ENCODE results near the gene FBXW5.
A peak's percentile ranks its signal among the peaks of the same experiment; 100 is the strongest.

Gene FBXW5

DNA sequence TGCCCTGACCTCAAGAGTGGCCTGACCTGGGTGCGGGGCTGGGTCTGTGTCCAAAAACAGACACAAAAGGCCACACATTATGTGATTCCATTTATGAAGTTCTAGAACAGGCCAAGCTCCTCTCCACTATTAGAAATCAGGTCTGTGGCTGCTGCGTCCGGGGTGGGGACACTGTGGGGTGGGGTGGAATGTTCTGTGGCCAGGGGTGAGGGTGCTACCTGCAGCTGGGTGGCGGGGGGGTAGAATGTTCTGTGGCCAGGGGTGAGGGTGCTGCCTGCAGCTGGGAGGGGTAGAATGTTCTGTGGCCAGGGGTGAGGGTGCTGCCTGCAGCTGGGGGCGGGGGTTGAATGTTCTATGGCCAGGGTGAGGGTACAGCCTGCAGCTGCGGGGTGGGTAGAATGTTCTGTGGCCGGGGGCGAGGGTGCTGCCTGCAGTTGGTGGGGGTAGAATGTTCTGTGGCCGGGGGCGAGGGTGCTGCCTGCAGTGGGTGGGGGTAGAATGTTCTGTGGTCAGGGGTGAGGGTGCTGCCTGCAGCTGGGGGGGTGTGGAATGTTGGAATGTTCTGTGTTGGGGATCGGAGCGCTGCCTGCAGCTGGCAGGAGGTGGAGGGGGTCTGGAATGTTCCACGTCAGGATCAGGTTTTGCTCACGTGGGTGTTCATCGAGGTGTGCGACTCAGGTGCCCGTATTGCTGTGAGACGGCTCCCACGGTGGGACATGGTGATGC lies 15.8 kb upstream of the FBXW5 start:
- DNase-seq, result no peak

DNA sequence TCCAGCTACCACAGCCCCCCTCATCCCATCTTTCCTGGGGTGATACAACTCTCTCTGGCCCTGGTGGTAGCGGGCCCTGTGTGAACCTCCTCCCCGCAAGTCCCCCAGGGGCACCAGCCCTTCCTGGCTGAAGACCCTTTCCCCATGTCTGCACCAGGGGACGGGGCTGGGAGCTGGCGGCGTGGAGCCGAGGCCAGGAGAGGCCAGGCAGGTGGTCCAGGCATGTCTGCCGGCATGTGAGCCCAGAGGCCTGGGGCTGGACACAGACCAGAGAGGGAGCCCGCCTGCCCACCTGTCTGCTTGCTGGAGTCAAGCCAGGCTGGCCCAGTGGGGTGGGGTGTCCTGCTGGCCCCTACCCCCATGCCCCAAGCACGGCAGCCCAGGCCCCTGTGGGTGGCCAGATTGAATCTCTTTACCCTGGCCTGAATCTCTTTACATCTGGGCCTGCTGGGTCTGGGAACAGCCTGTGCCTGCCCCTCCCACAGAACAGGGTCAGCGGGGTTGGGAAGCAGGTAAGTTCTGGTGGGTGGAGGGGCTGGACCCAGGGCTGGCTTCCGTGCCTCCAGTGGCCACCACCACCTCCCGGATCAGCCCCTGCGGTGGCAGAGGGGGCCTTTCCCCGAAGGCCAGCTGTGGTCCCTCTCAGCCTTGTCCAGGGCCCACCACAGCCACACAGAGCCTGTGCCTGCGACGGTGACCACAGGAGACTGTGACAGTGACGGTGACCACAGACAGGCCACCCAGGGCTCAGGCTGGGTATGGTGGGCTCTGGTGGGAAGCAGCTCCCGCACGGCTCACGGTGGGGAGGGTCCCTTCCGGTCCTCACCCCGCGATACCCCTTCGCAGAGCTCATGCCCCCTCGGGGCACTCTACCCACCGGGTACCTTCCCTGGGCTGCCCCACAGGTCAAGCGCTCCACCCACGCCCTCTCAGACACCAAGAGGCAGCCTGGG lies 14.6 kb upstream of the FBXW5 start:
- DNase-seq, result no peak

DNA sequence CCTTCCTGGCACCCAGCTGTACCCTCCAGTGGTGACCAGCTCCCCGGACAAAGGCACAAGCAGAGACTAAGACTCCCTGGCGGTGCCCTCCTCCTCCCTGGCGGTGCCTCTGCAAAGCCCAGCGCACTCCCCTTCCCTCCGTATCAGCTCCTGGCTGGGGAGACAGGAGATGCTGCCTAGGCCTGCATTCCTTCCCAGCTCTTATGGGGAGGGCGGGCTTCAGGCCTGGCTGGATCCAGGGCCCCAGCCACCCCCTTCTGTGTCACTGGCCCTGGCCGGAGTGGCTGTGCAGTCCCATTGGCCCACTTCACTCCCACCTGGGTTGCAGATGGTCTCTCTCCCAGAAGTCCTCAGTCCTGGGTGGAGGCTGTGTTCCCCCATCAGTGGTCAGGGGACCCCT lies 13.9 kb upstream of the FBXW5 start:
- no peak for DNase-seq

DNA sequence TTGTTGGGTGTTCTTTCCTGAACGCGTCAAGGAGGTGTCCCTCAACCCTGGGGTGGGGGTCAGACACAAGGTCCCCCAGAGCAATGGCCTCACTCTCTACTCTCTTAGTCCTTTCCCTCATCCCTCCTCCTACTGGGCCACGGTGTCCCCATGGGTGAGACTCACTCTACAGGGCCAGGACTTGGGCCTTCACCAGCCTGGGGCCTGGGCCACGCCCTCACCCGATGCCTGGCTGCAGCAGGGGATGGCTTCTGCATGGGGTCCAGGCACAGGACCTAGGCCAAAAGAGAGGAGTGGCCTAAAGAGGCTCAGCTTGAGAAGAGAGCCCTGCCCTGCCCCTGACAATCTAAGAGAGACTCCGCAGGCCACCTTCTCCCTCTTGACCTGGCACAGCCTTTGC lies 13.4 kb upstream of the FBXW5 start:
- no peak for DNase-seq

DNA sequence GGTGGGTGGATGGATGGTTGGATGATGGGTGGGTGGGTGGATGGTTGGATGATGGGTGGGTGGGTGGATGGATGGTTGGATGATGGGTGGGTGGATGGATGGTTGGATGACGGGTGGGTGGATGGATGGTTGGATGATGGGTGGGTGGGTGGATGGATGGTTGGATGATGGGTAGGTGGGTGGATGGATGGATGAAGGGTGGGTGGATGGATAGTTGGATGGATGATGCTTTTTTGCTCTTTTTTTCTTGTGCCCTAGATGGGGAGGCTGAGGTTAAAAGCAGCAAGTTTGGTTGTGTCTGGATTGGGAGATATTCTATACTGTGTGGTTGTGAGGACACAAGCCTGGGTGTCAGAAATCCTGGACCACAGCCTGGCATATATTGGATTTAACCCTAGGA lies 12.9 kb upstream of the FBXW5 start:
- DNase-seq, result no peak

DNA sequence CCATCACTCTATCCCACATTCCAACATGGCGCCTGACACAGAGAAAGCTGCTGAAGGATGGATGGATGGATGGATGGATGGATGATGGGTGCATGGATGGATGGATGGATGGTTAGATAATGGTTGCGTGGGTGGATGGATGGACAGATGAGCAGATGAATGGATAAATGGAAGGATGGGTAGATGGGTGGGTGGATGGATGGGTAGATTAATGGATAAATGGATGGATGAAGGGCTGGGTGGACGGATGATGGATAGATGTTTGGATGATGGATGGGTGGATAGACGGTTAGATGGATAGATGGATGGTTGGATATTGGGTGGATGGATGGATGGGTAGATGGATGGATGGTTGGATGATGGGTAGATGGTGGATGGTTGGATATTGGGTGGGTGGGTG lies 12.1 kb upstream of the FBXW5 start:
- DNase-seq, result no peak

DNA sequence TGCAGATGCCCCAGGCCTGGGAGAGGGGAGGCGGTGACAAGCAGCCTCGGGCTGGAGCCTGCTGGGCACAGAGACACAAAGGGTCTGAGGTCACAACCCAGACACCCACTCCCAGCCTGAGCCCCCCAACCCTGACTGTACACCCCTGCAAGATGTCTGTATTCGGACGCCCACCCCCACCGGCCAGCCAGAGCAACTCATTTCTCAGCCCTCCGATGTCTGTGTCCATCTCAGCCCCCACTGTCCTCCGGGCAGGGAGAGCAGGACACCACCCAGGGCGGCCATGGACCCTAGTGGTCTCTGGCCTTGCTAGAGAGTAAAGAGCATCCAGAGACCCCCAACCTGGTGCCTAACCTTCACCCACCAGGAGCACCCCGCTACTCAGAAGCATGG lies 11.4 kb upstream of the FBXW5 start:
- no peak for DNase-seq

DNA sequence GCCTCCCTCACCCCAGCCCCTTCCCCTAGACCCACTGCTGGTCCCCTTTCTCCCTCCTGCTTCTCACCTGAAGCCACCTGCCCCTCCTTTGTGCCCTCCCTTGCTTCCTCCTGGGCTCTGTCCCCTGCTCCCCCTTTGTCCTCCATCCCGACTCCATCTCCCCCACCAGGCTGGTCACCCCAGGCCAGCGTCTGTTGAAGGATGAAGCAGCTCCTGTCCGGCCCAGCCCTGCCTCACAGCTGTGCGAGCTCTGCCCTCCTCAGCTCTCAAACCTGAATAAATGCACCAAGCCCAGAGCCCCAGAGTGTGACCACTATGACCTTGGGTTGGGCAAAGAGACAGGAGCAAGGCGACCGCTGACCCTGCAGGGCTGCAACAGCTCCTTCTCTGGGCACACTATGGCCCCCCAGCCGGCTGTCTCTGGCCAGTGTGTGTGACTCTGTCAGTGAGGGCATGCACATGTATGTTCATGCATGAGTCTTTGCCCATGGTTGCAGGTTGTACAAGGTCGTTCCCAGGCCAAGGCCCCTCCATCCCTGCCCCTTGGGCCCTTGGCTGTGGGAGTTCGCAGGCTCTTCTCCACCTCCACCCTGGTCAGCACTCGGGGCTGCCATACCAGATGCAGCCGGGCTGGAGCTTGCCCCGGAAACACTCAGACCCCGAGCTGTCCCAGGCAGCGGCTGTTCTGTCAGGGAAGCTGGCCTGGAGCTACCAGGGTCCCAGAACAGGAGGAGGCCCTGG lies 10.8 kb upstream of the FBXW5 start:
- DNase-seq, result no peak

DNA sequence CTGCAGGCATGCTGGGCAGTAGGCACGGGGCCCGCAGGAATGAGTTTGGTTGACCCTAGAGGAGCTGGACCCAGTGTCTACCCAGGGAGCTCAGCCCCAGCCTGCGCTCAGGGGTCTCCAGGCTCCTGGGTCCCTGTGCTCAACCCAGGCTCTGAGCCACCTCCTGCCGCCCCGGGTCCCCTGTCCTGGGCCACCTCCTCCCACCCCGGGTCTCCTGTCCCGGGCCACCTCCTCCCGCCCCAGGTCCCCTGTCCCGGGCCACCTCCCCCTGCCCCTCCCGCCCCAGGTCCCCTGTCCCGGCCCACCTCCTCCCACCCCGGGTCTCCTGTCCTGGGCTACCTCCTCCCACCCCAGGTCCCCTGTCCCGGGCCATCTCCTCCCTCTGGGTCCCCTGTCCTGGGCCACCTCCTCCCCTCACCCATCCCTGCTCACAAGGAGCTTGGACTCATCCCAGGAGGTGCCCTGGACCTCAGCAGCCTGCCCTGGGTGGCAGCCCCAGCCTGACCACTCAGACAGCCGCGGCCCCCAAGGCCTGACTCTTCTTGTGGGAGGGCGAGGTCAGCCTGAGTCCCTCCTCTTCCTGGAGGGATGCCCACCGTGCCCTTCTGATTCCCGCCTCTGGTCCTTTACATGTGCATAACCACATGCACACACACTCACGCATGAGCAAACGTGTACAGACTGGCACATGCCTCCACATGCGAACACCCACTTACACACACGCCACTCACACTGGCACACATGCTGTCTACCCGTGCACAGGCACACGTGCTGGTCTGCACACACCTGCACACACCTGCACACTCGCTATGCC lies 9.9 kb upstream of the FBXW5 start:
- DNase-seq, result no peak

DNA sequence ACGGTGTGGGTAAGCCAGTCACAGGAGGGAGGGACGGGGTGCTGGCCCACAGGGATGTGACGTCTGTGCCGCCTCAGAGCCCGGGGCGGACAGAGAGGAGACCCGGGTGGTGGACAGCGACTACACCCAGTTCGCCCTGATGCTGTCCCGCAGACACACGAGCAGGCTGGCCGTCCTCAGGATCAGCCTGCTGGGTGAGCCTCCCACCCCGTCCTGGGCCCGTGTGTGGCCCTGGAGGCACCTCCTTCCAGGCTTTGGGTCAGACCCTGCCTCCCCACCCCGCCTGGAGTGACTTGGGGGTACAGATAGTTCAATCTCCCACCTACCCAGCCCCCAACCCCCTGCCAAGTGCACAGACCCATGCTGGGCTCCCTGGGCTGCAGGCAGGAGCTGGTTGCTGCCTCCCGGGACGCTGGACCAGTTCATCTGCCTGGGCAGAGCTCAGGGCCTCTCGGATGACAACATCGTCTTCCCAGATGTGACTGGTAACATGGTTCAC lies 9.3 kb upstream of the FBXW5 start:
- no peak for DNase-seq

DNA sequence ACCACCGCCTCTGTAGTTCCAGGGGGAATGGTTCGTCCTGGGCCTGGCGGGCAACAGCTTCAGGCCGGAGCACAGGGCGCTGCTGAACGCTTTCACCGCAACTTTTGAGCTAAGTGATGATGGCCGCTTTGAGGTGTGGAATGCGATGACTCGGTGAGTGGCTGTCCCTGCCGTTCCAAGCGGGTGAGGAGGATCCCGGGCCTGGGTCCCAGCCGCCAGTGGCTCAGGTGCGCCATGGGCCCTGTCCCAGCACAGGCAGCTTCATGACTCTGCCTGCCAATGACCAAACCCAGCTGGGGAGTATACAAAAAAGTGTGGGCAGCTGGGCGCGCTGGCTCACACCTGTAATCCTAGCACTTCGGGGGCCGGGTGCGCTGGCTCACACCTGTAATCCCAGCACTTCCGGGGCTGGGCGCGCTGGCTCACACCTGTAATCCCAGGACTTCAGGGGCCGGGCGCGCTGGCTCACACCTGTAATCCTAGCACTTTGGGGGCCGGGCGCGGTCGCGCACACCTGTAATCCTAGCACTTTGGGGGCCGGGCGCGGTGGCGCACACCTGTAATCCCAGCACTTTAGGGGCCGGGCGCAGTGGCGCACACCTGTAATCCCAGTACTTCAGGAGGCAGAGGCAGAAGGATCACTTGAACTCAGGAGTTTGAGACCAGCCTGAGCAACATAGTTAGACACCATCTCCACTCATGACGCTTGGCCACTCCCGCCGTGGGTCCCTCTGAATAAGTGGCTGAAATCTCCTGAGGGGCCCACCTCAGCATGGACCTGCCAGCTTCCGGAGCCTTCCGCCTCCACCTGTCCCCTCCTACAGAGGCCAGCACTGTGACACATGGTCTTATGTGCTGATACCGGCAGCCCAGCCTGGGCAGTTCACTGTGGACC lies 8.6 kb upstream of the FBXW5 start:
- DNase-seq, result no peak

DNA sequence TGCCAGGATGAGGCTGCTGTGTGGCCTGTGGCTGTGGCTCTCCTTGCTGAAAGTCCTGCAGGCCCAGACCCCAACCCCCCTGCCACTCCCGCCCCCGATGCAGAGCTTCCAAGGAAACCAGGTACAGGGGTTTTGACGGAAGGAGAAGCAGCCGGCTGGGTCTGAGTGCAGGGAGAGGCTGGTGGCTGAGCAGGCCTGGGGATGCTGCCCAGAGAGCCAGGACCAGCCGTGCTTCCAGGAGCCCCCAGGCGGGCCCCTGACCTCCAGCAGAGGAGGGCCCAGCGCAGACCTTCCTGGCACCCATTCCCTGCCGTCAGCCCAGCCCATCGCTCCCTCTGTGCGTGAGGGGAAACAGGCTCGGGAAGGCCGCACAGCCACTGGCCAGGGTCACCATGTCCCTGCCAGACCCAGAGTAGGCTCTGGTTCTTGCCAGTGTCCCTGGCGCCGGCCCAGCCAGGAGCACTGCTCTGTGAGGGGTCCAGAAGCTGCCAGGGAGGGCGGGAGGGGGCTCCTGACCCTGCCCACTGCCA lies 7.8 kb upstream of the FBXW5 start:
- DNase-seq, result no peak

DNA sequence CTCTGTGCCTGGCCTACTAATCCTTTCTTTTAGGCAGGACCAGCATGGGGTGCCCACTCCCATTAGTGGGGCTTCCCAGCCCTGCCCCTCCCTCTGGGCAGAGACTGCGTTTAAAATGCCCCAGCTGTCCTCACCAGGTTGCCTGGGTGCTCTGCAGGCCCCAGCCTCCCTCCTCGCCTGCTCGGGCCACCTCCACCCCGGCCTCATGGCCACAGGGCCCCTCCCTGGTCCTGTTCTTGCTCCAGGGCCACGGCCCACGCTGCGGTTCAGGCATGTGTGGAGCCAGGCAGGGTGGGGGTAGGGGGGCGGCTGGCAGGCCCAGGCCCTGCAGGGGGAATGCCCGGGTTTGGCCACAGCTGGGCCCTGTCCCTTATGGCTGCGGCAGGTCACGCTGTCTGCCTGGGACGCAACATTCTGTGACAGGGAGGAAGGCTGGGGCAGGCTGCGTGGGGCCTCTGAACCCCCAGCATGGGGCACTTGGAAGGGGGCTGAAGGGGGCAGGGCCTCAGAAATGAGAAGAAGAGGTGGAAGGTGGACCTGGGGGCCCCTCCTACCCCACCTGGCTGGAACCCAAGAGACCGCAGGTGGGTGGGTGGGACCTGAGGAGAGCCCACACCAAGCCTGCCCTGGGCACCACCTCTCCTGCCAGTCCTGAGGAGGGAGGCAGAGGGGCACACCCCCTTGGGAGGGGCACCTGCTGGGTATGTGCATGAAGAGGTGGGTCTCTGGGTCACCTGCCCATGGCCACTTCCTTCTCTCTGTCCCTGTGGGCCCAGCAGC lies 7.2 kb upstream of the FBXW5 start, which contains the start of gene LCN12:
TSS of gene LCN12 (plus strand) at position 733 of the 780 bp plus-strand sequence. CDS start 55 bp downstream, outside the sequence.
- no peak for DNase-seq

DNA sequence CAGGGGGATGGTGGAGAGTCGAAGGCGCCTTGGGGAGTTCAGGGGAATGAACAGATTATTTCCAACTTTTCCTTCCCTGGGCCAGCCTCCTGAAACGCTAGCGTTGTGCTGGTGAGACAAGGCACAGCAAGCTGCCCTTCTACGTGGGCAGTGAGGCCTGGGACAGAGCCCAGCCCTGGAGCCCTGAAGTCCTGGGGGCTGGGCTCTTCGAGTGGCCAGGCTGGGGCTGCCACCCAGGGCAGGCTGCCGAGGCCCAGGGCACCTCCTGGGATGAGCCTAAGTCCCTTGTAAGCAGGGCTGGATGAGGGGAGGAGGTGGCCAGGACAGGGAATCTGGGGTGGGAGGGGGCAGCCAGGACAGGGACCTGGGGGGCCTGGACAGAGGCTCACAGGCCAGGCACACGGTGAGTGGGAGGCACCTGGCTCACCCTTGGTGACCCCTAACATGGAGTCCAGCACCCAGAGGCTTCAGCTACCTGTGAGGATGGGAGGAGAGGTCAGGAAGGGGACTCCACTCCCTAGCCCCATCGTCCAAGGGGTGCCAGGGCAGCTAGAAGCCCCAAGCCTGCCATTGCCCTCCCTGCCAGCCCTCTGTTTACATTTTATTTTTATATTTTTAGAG lies 6.2 kb upstream of the FBXW5 start:
- DNase-seq, result no peak

DNA sequence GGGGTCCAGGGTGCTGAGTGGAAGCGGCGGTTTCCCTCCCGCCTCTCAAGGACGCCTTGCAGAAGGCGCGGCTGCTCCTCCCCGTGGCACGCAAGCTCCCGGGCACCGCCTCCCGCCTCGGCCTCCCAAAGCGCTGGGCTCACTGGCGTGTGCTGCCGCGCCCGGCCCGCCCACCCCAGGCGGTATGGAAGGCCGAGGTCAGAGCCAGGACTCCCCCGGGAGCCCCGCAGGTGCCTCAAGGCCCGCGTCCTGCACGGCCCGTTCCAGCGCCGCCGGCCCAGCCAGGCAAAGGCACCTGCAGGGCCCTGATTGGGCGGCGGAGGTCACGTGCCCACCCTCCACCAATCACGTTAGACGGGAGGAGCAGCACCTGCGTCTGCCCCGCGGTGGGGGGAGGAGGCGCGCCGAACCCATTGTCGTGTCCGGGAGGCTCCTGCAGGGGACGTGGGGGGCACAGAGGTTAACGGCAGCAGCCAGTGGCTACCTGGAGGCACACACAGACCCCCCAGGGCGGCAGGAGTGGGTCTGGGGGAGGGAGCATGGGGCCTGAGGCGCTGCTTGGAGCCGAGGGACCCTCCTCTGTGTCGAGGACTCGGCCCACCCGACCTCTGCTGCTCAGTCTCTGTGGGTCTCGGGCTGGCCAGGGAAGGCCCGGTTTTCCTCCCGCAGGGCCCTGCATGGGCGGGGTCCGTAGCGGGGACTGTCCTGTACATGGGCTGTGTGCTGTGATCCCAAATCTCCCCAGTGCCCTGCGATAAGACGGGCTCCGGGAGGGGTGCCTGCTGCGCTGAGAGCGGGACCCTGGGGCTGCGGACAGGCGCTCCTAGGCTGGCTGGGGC lies 5.5 kb upstream of the FBXW5 start:
- peak; percentile 84 for DNase-seq

DNA sequence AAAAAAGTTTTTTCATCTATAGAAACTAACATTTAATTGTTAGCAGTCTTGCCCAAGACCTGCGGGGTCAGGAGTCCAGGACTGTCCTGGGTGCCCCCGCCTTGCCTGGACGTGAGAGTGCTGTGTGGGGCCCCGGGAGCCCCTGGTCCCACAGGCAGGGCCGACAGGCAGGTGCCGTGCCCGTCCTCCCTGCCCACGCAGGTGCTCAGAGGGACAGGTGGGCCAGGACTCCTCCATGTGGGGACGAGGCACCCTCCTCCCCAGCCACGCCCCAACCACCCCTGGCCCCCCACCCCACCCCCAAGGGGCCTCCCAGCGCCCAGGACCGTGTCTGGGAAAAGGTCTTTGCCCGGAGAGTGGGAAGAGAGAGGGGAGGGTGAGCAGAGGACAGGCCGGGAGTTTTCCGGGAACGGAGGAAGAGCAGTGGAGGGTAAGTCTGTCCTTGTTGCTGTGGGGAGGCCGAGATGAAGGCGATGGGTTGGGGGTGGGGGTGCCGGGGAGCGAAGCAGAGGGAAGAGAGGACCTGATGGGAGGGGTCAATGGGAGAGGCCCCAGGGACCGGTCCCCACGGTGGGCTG lies 4.8 kb upstream of the FBXW5 start:
- DNase-seq, result no peak

DNA sequence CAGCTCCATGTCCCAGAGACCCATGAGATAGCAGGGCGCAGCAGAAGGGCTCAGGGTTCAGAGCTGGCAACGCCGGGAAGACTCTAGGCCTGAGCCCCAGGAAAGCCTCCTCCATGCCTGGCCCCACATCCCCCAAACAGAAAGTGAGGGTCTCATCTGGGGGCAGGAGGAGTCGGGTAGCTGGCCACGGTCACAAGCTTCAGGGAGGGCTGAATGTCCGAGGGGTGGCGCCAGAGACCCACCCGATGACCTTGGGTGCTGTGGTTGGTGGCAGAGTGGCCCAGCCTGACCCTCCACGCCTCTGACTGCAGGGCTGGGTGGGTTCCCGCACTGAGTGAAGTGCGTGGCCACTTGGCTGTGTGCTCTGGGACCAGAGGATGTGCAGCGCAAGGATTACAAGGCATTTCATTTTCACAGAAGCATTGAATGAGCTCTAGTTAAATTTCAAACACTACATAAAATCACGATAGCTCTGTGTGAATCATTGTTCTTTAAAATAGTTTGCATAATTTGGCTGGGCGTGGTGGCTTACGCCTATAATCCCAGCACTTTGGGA lies 3.5 kb upstream of the FBXW5 start:
- DNase-seq, result peak; percentile 16
